OCI-LY1 (cell line): ENCODE measurements around the gene MBD5.

Source experiments
- H2AFZ ChIP-seq: fragments of 200-600 bp; sonication (generic), shearing (Covaris generic); 2 replicates; pipeline ENCODE4 v1.6.0; 2014; ENCODE audit warnings: antibody characterized with exemption, mild to moderate bottlenecking, low read length
- H3F3A ChIP-seq: fragments of 200-600 bp; sonication (generic), shearing (Covaris generic); 2 replicates; pipeline ENCODE4 v1.6.0; 2014; ENCODE audit warnings: mild to moderate bottlenecking, antibody characterized with exemption, low read length, moderate library complexity; ENCODE audit not compliant: insufficient read depth
- H3K27ac ChIP-seq: fragments of 200-600 bp; sonication (generic); 2 replicates; pipeline ENCODE4 v1.5.1; 2014; ENCODE audit warnings: low read length, mixed run types, mild to moderate bottlenecking, low read depth; ENCODE audit not compliant: poor library complexity, severe bottlenecking
- H3K27me3 ChIP-seq: fragments of 200-600 bp; sonication (generic); 2 replicates; pipeline ENCODE4 v1.6.0; 2014; ENCODE audit warnings: antibody characterized with exemption, mild to moderate bottlenecking, low read length, moderate library complexity; ENCODE audit not compliant: insufficient read depth
- H3K36me3 ChIP-seq: fragments of 200-600 bp; sonication (generic); 2 replicates; pipeline ENCODE4 v1.6.1; 2014; ENCODE audit warnings: mild to moderate bottlenecking, antibody characterized with exemption, low read length, moderate library complexity, mixed read lengths; ENCODE audit not compliant: insufficient read depth
- H3K4me1 ChIP-seq: fragments of 200-600 bp; sonication (generic); 2 replicates; pipeline ENCODE4 v1.5.1; 2014; ENCODE audit warnings: mild to moderate bottlenecking, low read length, moderate library complexity; ENCODE audit not compliant: insufficient read depth, severe bottlenecking
- H3K4me2 ChIP-seq: fragments of 200-600 bp; sonication (generic), shearing (Covaris generic); 2 replicates; pipeline ENCODE4 v1.6.1; 2014; ENCODE audit warnings: low read length
- H3K4me3 ChIP-seq: fragments of 200-600 bp; sonication (generic); 2 replicates; pipeline ENCODE4 v1.5.1; 2014; ENCODE audit warnings: low read length, low read depth, mild to moderate bottlenecking, mixed read lengths; ENCODE audit not compliant: poor library complexity, severe bottlenecking
- H3K79me2 ChIP-seq: fragments of 200-600 bp; shearing (Covaris generic); 2 replicates; pipeline ENCODE4 v1.6.1; 2016; ENCODE audit warnings: mixed run types, low read length, mixed read lengths; ENCODE audit not compliant: insufficient read depth
- H3K9ac ChIP-seq: fragments of 200-600 bp; sonication (generic), shearing (Covaris generic); 2 replicates; pipeline ENCODE4 v1.6.1; 2014; ENCODE audit warnings: mild to moderate bottlenecking, low read length, mixed read lengths
- H3K9me2 ChIP-seq: fragments of 200-600 bp; sonication (generic), shearing (Covaris generic); 2 replicates; pipeline ENCODE4 v1.6.1; 2014; ENCODE audit warnings: low read depth, mild to moderate bottlenecking, low read length, mixed read lengths
- H3K9me3 ChIP-seq: fragments of 200-600 bp; shearing (Covaris generic); 2 replicates; pipeline ENCODE4 v1.6.1; 2014; ENCODE audit warnings: low read length, mixed read lengths
- H4K20me1 ChIP-seq: fragments of 200-600 bp; sonication (generic), shearing (Covaris generic); 2 replicates; pipeline ENCODE4 v1.6.0; 2016; ENCODE audit warnings: mild to moderate bottlenecking, low read length; ENCODE audit not compliant: insufficient read depth
- CTCF ChIP-seq: fragments of 200-600 bp; sonication (generic), shearing (Covaris generic); IDR thresholded peaks from 2 replicates; pipeline ENCODE4 v1.5.1; 2017; ENCODE audit warnings: mild to moderate bottlenecking, antibody characterized with exemption, low read length, moderate library complexity, mixed read lengths
- EZH2 ChIP-seq: fragments of 200-600 bp; sonication (generic), shearing (Covaris generic); IDR thresholded peaks from 2 replicates; pipeline ENCODE4 v1.8.0; 2017; ENCODE audit warnings: borderline replicate concordance, mixed run types, mild to moderate bottlenecking, antibody characterized with exemption, low read length, moderate library complexity, mixed read lengths

The MBD5 gene

GRCh38 chr2:148317598-148317997, 296.7 kb downstream of the MBD5 start:
- Histone ChIP-seq H3F3A (no peaks in the 10 kb centered on the region), H3K79me2 (no peaks in the 10 kb centered on the region)
- TF ChIP-seq CTCF = no peak
- no peak for TF ChIP-seq EZH2

GRCh38 chr2:148338541-148338940, 317.6 kb downstream of the MBD5 start:
- Histone ChIP-seq H3K9me3 (0 out of 2 replicates have a peak, but pooled peaks cover 2% of the 10 kb centered on the region), H3K9ac (no peak overlapping the region), H3K79me2 (no peaks in the 10 kb centered on the region; the same call in 1 of the 2 replicates), H3K4me1 (no peaks in the 10 kb centered on the region), H2AFZ (no peak overlapping the region), H3F3A (no peaks in the 10 kb centered on the region), H3K27me3 (no peaks in the 10 kb centered on the region), H3K36me3 (peaks cover 6% of the 10 kb centered on the region; the same call in 1 of the 2 replicates), H4K20me1 (no peaks in the 10 kb centered on the region), H3K9me2 (no peaks in the 10 kb centered on the region), H3K27ac (no peak overlapping the region), H3K4me2 (no peak overlapping the region), H3K4me3 (no peak overlapping the region)
- TF ChIP-seq CTCF = no peak
- no peak for TF ChIP-seq EZH2

More at GRCh38 chr2:148317598-148317997, 296.7 kb downstream of the MBD5 start:
- H3K4me1 ChIP-seq = no peaks in the 10 kb centered on the region
- no peak overlapping the region for H3K4me3 ChIP-seq
- H3K36me3 ChIP-seq = no peaks in the 10 kb centered on the region
- no peak overlapping the region for H3K9ac ChIP-seq
- H3K27ac ChIP-seq = no peak overlapping the region
- no peaks in the 10 kb centered on the region for H4K20me1 ChIP-seq
- H3K9me3 ChIP-seq = no peaks in the 10 kb centered on the region
- H3K27me3 ChIP-seq = no peaks in the 10 kb centered on the region
- H3K4me2 ChIP-seq = no peak overlapping the region
- H3K9me2 ChIP-seq = no peaks in the 10 kb centered on the region
- H2AFZ ChIP-seq = no peak overlapping the region

- H3K36me3 ChIP-seq = peaks cover 6% of the 10 kb centered on the region; the same call in 1 of the 2 replicates
- H4K20me1 ChIP-seq = no peaks in the 10 kb centered on the region
- H3K4me3 ChIP-seq = no peak overlapping the region
- H3K9me3 ChIP-seq = 0 out of 2 replicates have a peak, but pooled peaks cover 2% of the 10 kb centered on the region
- no peak overlapping the region for H3K9ac ChIP-seq
- no peaks in the 10 kb centered on the region for H3F3A ChIP-seq
- no peak overlapping the region for H3K4me2 ChIP-seq
- H3K4me1 ChIP-seq = no peaks in the 10 kb centered on the region
- no peak overlapping the region for H2AFZ ChIP-seq
- H3K27me3 ChIP-seq = no peaks in the 10 kb centered on the region
- no peak overlapping the region for H3K27ac ChIP-seq
- TF ChIP-seq CTCF (no peak), EZH2 (no peak)
- H3K9me2 ChIP-seq = no peaks in the 10 kb centered on the region
- no peaks in the 10 kb centered on the region; the same call in 1 of the 2 replicates for H3K79me2 ChIP-seq
Observed at GRCh38 chr2:148342086-148342485, 321.2 kb downstream of the MBD5 start.
